Ovary (tissue), 3 donors: ENCODE measurements around the gene PEPD.

Source experiments
- CTCF ChIP-seq, 3 donors: fragments of 450-650 bp in 2 of 3; fragments of 200-600 bp in 1 of 3; IDR thresholded peaks; one replicate each; pipeline versions ENCODE4 v1.5.1 to v1.8.0; 2016 to 2022; ENCODE audit warnings: antibody characterized with exemption in 3 of 3, mild to moderate bottlenecking in 1 of 3
- POLR2A ChIP-seq: fragments of 450-650 bp; IDR thresholded peaks from one replicate; pipeline ENCODE4 v1.6.1; 2017; ENCODE audit warnings: antibody characterized with exemption, mild to moderate bottlenecking, moderate library complexity
- donor health status: DM: no; HTN: no; CAD: no.

- TF ChIP-seq CTCF (IDR thresholded peaks at IDR 0.05): no peak
- TF ChIP-seq POLR2A: no peak
Observed at GRCh38 chr19:33413426-33413725, 108.2 kb downstream of the PEPD start.
